Endothelial cell of umbilical vein (primary cell): Measurements from ENCODE around the gene MED14.

ENCODE experiments used
- CTCF ChIP-seq, 2 donors: IDR thresholded peaks; 1 replicate in 1 of 2; 2 replicates in 1 of 2; pipeline ENCODE4 v1.5.1; 2011; ENCODE audit warnings: low read length in 2 of 2, mild to moderate bottlenecking in 2 of 2, moderate library complexity in 2 of 2, control low read depth in 1 of 2, inconsistent platforms in 1 of 2, low read depth in 1 of 2; ENCODE audit not compliant: insufficient read depth in 1 of 2; ENCODE audit errors: extremely low read depth in 1 of 2
- EZH2 ChIP-seq: IDR thresholded peaks from 2 replicates; pipeline ENCODE4 v1.6.1; 2012; ENCODE audit warnings: borderline replicate concordance, low read depth, mild to moderate bottlenecking, moderate library complexity, low read length, inconsistent platforms; ENCODE audit not compliant: severe bottlenecking

DNA sequence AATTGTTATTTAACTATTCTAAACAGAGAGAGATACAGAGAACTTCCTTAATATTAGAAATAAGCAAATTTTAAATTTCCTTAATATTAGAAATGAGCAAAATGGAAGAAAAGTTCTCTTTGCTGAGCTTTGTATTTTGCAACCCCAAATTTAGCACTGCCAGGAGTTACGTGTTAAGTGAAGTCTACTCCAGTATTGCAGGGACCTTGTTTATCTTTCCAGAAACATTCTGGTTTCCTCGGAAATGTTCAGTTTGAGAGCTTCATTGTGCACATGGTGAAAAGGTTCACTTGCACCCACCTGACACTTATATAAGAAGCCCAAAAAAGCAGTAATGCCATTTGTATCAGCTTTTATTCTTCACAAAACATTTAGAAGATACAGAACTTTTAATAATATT, 81.8 kb downstream of the MED14 start:
- TF ChIP-seq CTCF (IDR thresholded peaks at IDR 0.05; ENCODE audit: extremely low read depth in 1 of 2, insufficient read depth in 1 of 2, low read depth in 1 of 2, low read length in 2 of 2): no peak
- no peak for TF ChIP-seq EZH2
